ENCODE data around the gene SMAD9.

SMAD9 gene

GRCh38 chr13:36882829-36883390 is 37.1 kb downstream of the SMAD9 start:
- no peak for TF ChIP-seq CTCF (conservative IDR thresholded peaks at IDR 0.05; ENCODE audit: low read depth, low read length)
- Histone ChIP-seq H3K4me2 (no peak overlapping the region), H3K27ac (no peak overlapping the region), H2AFZ (ENCODE audit: low read depth) (no peak overlapping the region), H3K27me3 (ENCODE audit: insufficient read depth, low read depth) (no peaks in the 10 kb centered on the region), H3K79me2 (ENCODE audit: insufficient read depth, low read depth) (no peaks in the 10 kb centered on the region), H3K9ac (no peak overlapping the region), H3K4me3 (IDR thresholded peaks at IDR 0.05; ENCODE audit: insufficient read depth, low read depth, low read length) (no peak overlapping the region), H3K4me1 (ENCODE audit: low read depth, poor library complexity, severe bottlenecking) (peaks cover 7% of the 10 kb centered on the region), H3K36me3 (ENCODE audit: insufficient read depth) (no peaks in the 10 kb centered on the region), H4K20me1 (ENCODE audit: insufficient read depth) (no peaks in the 10 kb centered on the region)

- Histone ChIP-seq H3K9ac (no peak overlapping the region), H3K79me2 (ENCODE audit: insufficient read depth, low read depth) (no peaks in the 10 kb centered on the region), H3K4me2 (no peak overlapping the region), H3K4me3 (IDR thresholded peaks at IDR 0.05; ENCODE audit: insufficient read depth, low read depth, low read length) (no peak overlapping the region), H3K27me3 (ENCODE audit: insufficient read depth, low read depth) (no peaks in the 10 kb centered on the region), H3K4me1 (ENCODE audit: low read depth, poor library complexity, severe bottlenecking) (no peaks in the 10 kb centered on the region), H2AFZ (ENCODE audit: low read depth) (no peak overlapping the region), H3K36me3 (ENCODE audit: insufficient read depth) (no peaks in the 10 kb centered on the region), H3K27ac (no peak overlapping the region), H4K20me1 (ENCODE audit: insufficient read depth) (no peaks in the 10 kb centered on the region)
- no peak for TF ChIP-seq CTCF (conservative IDR thresholded peaks at IDR 0.05; ENCODE audit: low read depth, low read length)
Observed at GRCh38 chr13:36880961-36881360, 39.1 kb downstream of the SMAD9 start.

GRCh38 chr13:36879218-36879938 is 40.7 kb downstream of the SMAD9 start:
- Histone ChIP-seq H3K4me2 (no peak overlapping the region), H3K27ac (no peak overlapping the region), H2AFZ (ENCODE audit: low read depth) (no peak overlapping the region), H3K36me3 (ENCODE audit: insufficient read depth) (no peaks in the 10 kb centered on the region), H3K27me3 (ENCODE audit: insufficient read depth, low read depth) (no peaks in the 10 kb centered on the region), H3K4me1 (ENCODE audit: low read depth, poor library complexity, severe bottlenecking) (no peaks in the 10 kb centered on the region), H3K9ac (no peak overlapping the region), H3K79me2 (ENCODE audit: insufficient read depth, low read depth) (no peaks in the 10 kb centered on the region), H4K20me1 (ENCODE audit: insufficient read depth) (no peaks in the 10 kb centered on the region), H3K4me3 (IDR thresholded peaks at IDR 0.05; ENCODE audit: insufficient read depth, low read depth, low read length) (no peak overlapping the region)
- TF ChIP-seq CTCF (conservative IDR thresholded peaks at IDR 0.05; ENCODE audit: low read depth, low read length) = no peak

- Histone ChIP-seq H3K36me3 (ENCODE audit: insufficient read depth) (no peaks in the 10 kb centered on the region), H3K27ac (no peak overlapping the region), H3K4me2 (no peak overlapping the region)
Observed at GRCh38 chr13:36875961-36876360, 44.1 kb downstream of the SMAD9 start.

More at GRCh38 chr13:36875961-36876360, 44.1 kb downstream of the SMAD9 start:
- no peaks in the 10 kb centered on the region for H4K20me1 ChIP-seq (ENCODE audit: insufficient read depth)
- TF ChIP-seq CTCF (conservative IDR thresholded peaks at IDR 0.05; ENCODE audit: low read depth, low read length) = no peak
- no peaks in the 10 kb centered on the region for H3K79me2 ChIP-seq (ENCODE audit: insufficient read depth, low read depth)
- H3K27me3 ChIP-seq (ENCODE audit: insufficient read depth, low read depth) = no peaks in the 10 kb centered on the region
- no peak overlapping the region for H2AFZ ChIP-seq (ENCODE audit: low read depth)
- no peaks in the 10 kb centered on the region for H3K4me1 ChIP-seq (ENCODE audit: low read depth, poor library complexity, severe bottlenecking)
- no peak overlapping the region for H3K9ac ChIP-seq
- no peak overlapping the region for H3K4me3 ChIP-seq (IDR thresholded peaks at IDR 0.05; ENCODE audit: insufficient read depth, low read depth, low read length)
